SK-N-SH treated with all-trans-retinoic acid at 6 μM for 48 hours (cell line): ENCODE results near the gene MICALL2.

Experiments
- ZNF70 ChIP-seq: fragments of 450-650 bp; formaldehyde crosslinking; IDR thresholded peaks from 2 replicates; pipeline ENCODE4 v1.5.0; 2020; ENCODE audit warnings: mild to moderate bottlenecking, moderate library complexity
- ZNF8 ChIP-seq: fragments of 450-650 bp; formaldehyde crosslinking; IDR thresholded peaks from 2 replicates; pipeline ENCODE4 v1.5.0; 2020; ENCODE audit warnings: mild to moderate bottlenecking, moderate library complexity

GRCh38 chr7:1431226-1431625 is 28.0 kb downstream of the MICALL2 start:
- TF ChIP-seq ZNF8 (CRISPR knock-in tag) (no peak), ZNF70 (CRISPR knock-in tag) (no peak)
